OCI-LY1 (cell line): Measurements from ENCODE around the gene F7.

ENCODE experiments used
- H2AFZ ChIP-seq: fragments of 200-600 bp; sonication (generic), shearing (Covaris generic); 2 replicates; pipeline ENCODE4 v1.6.0; 2014; ENCODE audit warnings: antibody characterized with exemption, mild to moderate bottlenecking, low read length
- H3F3A ChIP-seq: fragments of 200-600 bp; sonication (generic), shearing (Covaris generic); 2 replicates; pipeline ENCODE4 v1.6.0; 2014; ENCODE audit warnings: mild to moderate bottlenecking, antibody characterized with exemption, low read length, moderate library complexity; ENCODE audit not compliant: insufficient read depth
- H3K27ac ChIP-seq: fragments of 200-600 bp; sonication (generic); 2 replicates; pipeline ENCODE4 v1.5.1; 2014; ENCODE audit warnings: low read length, mixed run types, mild to moderate bottlenecking, low read depth; ENCODE audit not compliant: poor library complexity, severe bottlenecking
- H3K27me3 ChIP-seq: fragments of 200-600 bp; sonication (generic); 2 replicates; pipeline ENCODE4 v1.6.0; 2014; ENCODE audit warnings: antibody characterized with exemption, mild to moderate bottlenecking, low read length, moderate library complexity; ENCODE audit not compliant: insufficient read depth
- H3K36me3 ChIP-seq: fragments of 200-600 bp; sonication (generic); 2 replicates; pipeline ENCODE4 v1.6.1; 2014; ENCODE audit warnings: mild to moderate bottlenecking, antibody characterized with exemption, low read length, moderate library complexity, mixed read lengths; ENCODE audit not compliant: insufficient read depth
- H3K4me1 ChIP-seq: fragments of 200-600 bp; sonication (generic); 2 replicates; pipeline ENCODE4 v1.5.1; 2014; ENCODE audit warnings: mild to moderate bottlenecking, low read length, moderate library complexity; ENCODE audit not compliant: insufficient read depth, severe bottlenecking
- H3K4me2 ChIP-seq: fragments of 200-600 bp; sonication (generic), shearing (Covaris generic); 2 replicates; pipeline ENCODE4 v1.6.1; 2014; ENCODE audit warnings: low read length
- H3K4me3 ChIP-seq: fragments of 200-600 bp; sonication (generic); 2 replicates; pipeline ENCODE4 v1.5.1; 2014; ENCODE audit warnings: low read length, low read depth, mild to moderate bottlenecking, mixed read lengths; ENCODE audit not compliant: poor library complexity, severe bottlenecking
- H3K79me2 ChIP-seq: fragments of 200-600 bp; shearing (Covaris generic); 2 replicates; pipeline ENCODE4 v1.6.1; 2016; ENCODE audit warnings: mixed run types, low read length, mixed read lengths; ENCODE audit not compliant: insufficient read depth
- H3K9ac ChIP-seq: fragments of 200-600 bp; sonication (generic), shearing (Covaris generic); 2 replicates; pipeline ENCODE4 v1.6.1; 2014; ENCODE audit warnings: mild to moderate bottlenecking, low read length, mixed read lengths
- H3K9me2 ChIP-seq: fragments of 200-600 bp; sonication (generic), shearing (Covaris generic); 2 replicates; pipeline ENCODE4 v1.6.1; 2014; ENCODE audit warnings: low read depth, mild to moderate bottlenecking, low read length, mixed read lengths
- H3K9me3 ChIP-seq: fragments of 200-600 bp; shearing (Covaris generic); 2 replicates; pipeline ENCODE4 v1.6.1; 2014; ENCODE audit warnings: low read length, mixed read lengths
- H4K20me1 ChIP-seq: fragments of 200-600 bp; sonication (generic), shearing (Covaris generic); 2 replicates; pipeline ENCODE4 v1.6.0; 2016; ENCODE audit warnings: mild to moderate bottlenecking, low read length; ENCODE audit not compliant: insufficient read depth
- CTCF ChIP-seq: fragments of 200-600 bp; sonication (generic), shearing (Covaris generic); IDR thresholded peaks from 2 replicates; pipeline ENCODE4 v1.5.1; 2017; ENCODE audit warnings: mild to moderate bottlenecking, antibody characterized with exemption, low read length, moderate library complexity, mixed read lengths
- EZH2 ChIP-seq: fragments of 200-600 bp; sonication (generic), shearing (Covaris generic); IDR thresholded peaks from 2 replicates; pipeline ENCODE4 v1.8.0; 2017; ENCODE audit warnings: borderline replicate concordance, mixed run types, mild to moderate bottlenecking, antibody characterized with exemption, low read length, moderate library complexity, mixed read lengths

Gene F7

GRCh38 chr13:113064534-113065405, 40.8 kb upstream of the F7 start:
- Histone ChIP-seq H3K79me2 (no peaks in the 10 kb centered on the region), H2AFZ (no peak overlapping the region), H3K9ac (no peak overlapping the region), H3K9me3 (no peaks in the 10 kb centered on the region), H3K27me3 (no peaks in the 10 kb centered on the region; the same call in 1 of the 2 replicates), H3F3A (no peaks in the 10 kb centered on the region), H4K20me1 (no peaks in the 10 kb centered on the region), H3K36me3 (no peaks in the 10 kb centered on the region), H3K4me2 (no peak overlapping the region), H3K27ac (no peak overlapping the region), H3K4me1 (no peaks in the 10 kb centered on the region), H3K9me2 (no peaks in the 10 kb centered on the region), H3K4me3 (no peak overlapping the region)
- no peak for TF ChIP-seq EZH2
- TF ChIP-seq CTCF: no peak

GRCh38 chr13:113065406-113066141, 40.0 kb upstream of the F7 start:
- Histone ChIP-seq H3K9me3 (no peaks in the 10 kb centered on the region), H3F3A (no peaks in the 10 kb centered on the region), H3K4me1 (no peaks in the 10 kb centered on the region), H4K20me1 (no peaks in the 10 kb centered on the region), H2AFZ (no peak overlapping the region), H3K9me2 (no peaks in the 10 kb centered on the region), H3K79me2 (no peaks in the 10 kb centered on the region), H3K36me3 (no peaks in the 10 kb centered on the region), H3K4me2 (no peak overlapping the region), H3K27ac (no peak overlapping the region), H3K9ac (no peak overlapping the region), H3K27me3 (no peaks in the 10 kb centered on the region; the same call in 1 of the 2 replicates), H3K4me3 (no peak overlapping the region)
- no peak for TF ChIP-seq CTCF
- no peak for TF ChIP-seq EZH2

- TF ChIP-seq EZH2: no peak
- no peak for TF ChIP-seq CTCF
- H3K79me2 ChIP-seq: no peaks in the 10 kb centered on the region
- H3K9me2 ChIP-seq: no peaks in the 10 kb centered on the region
- H3K4me3 ChIP-seq: no peak overlapping the region
- H2AFZ ChIP-seq: no peak overlapping the region
- no peak overlapping the region for H3K27ac ChIP-seq
- no peaks in the 10 kb centered on the region for H3K36me3 ChIP-seq
- H3F3A ChIP-seq: no peaks in the 10 kb centered on the region
- H4K20me1 ChIP-seq: no peaks in the 10 kb centered on the region
- no peaks in the 10 kb centered on the region for H3K4me1 ChIP-seq
- no peak overlapping the region for H3K4me2 ChIP-seq
- H3K9me3 ChIP-seq: no peaks in the 10 kb centered on the region
- no peak overlapping the region for H3K9ac ChIP-seq
- no peaks in the 10 kb centered on the region; the same call in 1 of the 2 replicates for H3K27me3 ChIP-seq
Measured at GRCh38 chr13:113066142-113066455, 39.5 kb upstream of the F7 start.
